Prostate gland (tissue), 2 donors: Measurements from ENCODE around the gene RNF40.
"Not testable (repeated sequence)": the region's sequence is repeated elsewhere in the genome, so short reads cannot be mapped to it uniquely, and the experiment has no call there.

Experiments
- POLR2A ChIP-seq: fragments of 450-650 bp; IDR thresholded peaks from one replicate; pipeline ENCODE4 v1.6.1; 2016; ENCODE audit warnings: antibody characterized with exemption, mild to moderate bottlenecking
- POLR2AphosphoS5 ChIP-seq: sonication (generic); formaldehyde crosslinking; IDR thresholded peaks from one replicate; pipeline ENCODE4 v1.6.1; 2017; ENCODE audit warnings: antibody characterized with exemption
- TF ChIP-seq, protein P1 (sequence below), 4 experiments: fragments of 200-600 bp in 2 of 4; fragments of 450-650 bp in 2 of 4; sonication (generic) in 2 of 4; IDR thresholded peaks; 1 replicate in 3 of 4; 2 replicates in 1 of 4; pipeline ENCODE4 v1.5.1; 2016 to 2019; ENCODE audit warnings: antibody characterized with exemption in 4 of 4, mild to moderate bottlenecking in 2 of 4, moderate library complexity in 2 of 4

DNA sequence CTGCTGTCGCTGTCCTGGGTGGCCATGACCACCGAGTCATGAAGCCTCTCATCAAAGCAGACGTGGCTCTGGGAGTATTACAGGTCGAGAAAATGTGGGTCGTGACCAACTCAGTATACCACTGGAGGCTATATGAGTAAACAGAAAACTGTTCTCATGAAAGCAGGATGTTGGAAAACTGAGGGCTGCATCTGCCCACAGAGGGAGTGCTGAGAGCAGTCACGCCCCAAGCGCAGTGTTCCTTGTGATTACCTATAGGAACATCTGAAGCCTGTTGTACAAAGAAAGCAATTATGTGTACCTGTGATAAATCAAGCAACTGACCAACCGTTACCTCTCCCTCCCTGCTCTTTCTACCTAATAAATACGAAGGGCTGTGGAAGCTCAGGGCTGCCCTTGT lies 59.3 kb downstream of the RNF40 start:
- TF ChIP-seq, protein P1, sequence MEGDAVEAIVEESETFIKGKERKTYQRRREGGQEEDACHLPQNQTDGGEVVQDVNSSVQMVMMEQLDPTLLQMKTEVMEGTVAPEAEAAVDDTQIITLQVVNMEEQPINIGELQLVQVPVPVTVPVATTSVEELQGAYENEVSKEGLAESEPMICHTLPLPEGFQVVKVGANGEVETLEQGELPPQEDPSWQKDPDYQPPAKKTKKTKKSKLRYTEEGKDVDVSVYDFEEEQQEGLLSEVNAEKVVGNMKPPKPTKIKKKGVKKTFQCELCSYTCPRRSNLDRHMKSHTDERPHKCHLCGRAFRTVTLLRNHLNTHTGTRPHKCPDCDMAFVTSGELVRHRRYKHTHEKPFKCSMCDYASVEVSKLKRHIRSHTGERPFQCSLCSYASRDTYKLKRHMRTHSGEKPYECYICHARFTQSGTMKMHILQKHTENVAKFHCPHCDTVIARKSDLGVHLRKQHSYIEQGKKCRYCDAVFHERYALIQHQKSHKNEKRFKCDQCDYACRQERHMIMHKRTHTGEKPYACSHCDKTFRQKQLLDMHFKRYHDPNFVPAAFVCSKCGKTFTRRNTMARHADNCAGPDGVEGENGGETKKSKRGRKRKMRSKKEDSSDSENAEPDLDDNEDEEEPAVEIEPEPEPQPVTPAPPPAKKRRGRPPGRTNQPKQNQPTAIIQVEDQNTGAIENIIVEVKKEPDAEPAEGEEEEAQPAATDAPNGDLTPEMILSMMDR (IDR thresholded peaks at IDR 0.05), result not testable (repeated sequence)
- TF ChIP-seq POLR2AphosphoS5, POLR2A: not testable (repeated sequence)
